T1000 (cell line): ENCODE data around the gene GRPEL2.

Source experiments
- DNase-seq: peaks from one replicate; lab custom pipeline; 2025; ENCODE audit warnings: mixed read lengths; lab: John Stamatoyannopoulos, UW

Gene GRPEL2

DNA sequence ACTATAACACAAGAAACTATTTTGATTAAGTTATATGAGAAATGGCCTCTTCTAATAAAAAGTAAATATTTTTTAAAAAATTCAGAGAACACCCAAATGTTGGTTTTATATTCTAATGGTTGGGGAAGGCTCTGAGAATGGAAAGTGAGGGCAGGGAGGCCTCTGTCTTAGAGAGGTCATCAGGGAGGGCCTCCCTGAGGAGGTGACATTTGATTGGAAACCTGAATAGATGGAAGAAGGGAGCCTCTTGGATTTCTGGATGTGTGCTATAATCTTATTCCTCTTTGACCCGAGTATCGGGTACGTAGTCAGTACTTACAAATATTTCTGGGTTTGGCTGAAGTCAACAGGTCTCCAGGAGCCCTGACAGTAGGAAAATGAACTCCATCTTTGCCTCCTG is 26.1 kb upstream of the GRPEL2 start:
- no peak for DNase-seq

DNA sequence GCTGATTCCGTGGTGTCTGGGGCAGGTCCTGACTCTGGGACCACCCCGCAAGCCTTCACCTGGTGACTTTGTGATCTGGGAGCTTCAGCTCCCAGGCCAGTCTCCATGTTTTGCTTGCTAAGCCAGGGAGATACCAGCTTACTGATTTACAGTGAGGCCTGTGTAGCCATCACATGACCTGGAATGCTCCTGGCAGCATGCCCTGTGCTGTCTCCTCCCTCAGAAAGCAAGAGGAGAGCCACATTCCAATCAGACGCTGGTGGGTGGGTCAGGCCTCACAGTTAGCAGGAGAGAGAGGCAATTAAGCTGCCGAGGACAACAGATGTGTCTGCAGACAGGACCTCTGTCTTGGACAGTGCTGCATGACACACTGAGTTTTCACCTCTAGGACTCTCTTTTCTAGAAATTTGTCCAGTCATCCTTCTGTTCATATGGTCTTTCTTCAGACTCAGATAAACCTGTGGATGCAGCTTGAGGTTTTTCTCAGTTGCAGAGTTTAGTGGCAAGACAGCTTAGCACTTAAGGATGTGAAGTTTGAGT is 24.4 kb upstream of the GRPEL2 start:
- peak; percentile 75 for DNase-seq

DNA sequence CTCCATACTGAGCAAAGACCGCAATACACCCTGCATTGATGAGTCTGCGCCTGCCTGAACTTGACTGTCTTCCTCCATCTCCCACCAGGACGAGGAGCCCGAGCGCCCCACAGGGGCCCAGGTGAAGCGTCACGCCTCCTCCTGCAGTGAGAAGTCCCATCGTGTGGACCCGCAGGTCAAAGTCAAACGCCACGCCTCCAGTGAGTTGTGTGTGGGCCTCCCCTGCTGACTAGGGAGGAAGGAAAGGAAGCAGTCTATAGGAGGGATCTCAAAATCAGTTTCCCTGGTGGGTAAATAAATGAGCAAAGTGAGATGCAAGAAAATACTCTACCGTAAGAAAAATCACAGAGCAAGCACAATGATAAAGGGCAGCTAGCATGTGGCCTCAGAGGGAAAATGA is 22.8 kb upstream of the GRPEL2 start:
- no peak for DNase-seq

DNA sequence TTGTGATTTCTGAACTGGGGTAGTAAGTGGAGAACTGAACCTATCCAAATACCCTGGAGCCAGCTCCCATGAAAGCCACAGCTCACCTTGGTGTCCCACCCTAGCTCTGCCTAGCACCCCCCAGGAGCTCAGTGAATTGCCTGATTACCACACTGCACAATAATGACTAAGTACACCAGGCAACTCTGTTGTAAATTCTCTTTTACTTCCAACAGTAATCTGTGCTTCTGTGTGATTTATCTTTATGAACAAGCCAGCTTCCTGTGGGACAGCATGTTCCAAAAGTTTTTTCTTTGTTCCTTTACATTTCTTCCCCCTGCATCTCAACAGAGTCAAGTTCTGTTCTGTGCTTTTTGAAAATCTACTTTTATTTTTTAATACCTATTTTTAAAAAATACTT is 22.1 kb upstream of the GRPEL2 start:
- DNase-seq: no peak

DNA sequence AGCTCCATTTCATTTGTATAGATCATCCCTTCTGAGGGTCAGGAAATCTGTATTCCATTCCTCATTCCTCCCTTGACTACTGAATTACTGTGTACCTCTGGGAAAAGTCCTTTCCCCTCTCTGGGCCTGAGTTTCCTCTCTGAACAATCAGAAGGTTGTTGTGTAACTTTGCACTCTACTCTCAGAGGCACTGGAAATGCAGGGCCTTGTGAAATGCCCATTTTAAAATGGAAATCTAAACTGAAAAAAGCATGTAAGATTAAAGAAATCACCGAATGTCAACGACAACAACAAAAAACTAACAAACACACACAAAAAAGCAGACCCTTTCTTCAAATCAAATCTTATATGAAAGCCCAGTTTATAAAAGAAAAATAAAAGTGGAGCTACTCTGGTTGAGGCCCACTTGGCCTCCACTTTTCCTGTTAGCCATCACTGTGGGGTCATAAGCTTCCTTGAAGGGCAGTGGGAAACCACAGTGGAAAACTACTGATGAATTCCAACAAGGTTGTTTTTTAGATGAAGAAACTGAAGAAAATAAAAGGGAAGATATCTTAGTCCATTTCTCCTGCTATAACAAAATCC is 21.6 kb upstream of the GRPEL2 start:
- DNase-seq: no peak

DNA sequence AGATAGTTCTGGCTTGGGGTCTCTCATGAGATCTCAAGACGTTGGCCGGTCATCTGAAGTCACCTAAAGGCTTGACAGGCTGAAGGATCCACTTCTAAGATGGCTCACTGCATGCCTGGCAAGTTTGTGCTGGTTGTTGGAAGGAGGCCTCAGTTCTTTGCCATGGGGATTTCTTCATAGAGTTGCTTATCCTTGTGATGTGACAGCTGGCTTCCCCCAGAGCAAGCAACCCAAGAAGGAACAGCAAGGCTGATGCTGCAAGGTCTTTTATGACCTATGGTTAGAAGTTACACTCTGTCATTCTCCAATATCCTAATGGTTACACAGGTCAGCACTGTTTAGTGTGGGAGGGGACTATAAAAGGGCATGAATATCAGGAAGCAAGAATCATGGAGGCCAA is 20.7 kb upstream of the GRPEL2 start:
- DNase-seq: no peak

DNA sequence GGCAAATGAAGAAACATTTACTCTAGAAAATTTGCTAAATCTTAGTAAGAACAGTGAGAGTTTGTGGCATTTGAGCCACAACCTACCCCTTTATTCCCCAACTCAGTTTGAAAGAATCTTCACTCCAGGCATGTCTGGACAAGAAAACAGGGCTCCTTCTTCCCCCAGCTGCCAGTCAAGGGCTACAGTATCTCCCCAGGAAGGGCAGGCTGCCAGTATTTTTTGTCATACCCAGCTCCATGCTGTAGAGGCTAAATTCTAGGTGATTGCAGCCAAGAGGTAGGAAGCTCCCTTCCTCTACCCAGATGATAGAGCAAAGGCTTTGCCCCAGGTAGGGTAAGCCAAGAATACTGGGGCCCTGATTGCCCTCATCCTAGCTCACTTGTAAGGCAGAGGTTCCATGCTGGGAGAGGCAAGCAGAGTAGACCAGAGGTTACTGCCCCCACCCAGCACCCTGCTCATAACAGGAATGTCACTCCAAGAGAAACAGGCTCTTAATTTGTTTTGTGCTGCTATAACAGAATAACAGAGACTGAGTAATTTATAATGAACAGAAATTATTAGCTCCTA is 20.0 kb upstream of the GRPEL2 start:
- no peak for DNase-seq

DNA sequence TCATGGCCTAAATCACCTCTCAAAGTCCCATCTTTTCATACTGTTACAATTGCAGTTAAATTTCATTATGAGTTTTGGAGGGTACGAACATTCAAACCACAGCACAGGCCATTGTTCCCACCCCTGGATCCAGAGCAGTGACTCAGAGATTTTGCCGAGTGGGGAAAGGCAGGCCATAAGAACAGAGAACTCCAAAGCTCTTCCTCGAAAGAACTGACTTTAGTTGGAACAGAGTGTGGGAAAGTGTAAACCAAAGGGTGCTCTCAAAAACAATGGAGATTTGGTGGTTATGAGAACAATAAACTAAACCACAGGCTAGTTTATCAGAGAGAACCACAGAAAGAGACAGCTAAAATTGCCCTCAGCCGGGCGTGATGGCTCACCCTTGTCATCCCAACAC is 19.4 kb upstream of the GRPEL2 start:
- no peak for DNase-seq

DNA sequence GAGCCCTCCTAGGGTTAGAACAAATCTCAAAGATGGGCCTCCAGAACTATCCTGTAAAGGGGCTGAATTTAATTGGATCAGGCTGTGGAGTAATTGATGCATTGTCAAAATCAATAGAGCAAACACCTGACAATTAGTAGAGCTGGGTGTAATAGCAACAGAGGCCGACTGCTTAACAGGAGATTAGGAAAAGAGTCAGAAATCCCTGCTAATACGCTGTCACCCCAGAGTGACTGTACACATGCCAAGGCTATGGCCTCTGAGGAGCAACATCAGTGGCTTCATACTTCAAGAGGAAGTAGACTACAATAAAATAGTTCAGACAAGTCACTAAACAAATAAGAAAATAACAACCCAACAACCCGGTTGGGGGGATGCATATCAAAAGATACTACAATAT is 18.7 kb upstream of the GRPEL2 start:
- no peak for DNase-seq

DNA sequence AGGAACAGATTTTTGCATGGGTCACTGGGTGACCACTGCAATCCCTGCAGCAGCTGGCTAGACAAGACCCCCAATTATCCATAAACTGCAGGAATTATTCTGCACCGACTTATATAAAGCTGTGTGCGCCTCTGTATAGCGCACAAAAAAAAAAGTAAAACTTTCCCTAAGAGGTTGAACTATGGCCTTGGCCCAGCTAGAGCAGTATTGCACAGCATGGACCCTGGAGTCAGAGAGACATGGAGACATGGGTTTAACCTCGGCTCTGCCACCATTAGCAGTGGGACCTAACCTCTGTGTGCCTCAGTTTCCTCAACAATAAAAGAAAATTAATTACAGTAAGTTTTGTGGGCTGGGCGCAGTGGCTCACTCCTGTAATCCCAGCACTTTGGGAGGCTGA is 17.1 kb upstream of the GRPEL2 start:
- no peak for DNase-seq

DNA sequence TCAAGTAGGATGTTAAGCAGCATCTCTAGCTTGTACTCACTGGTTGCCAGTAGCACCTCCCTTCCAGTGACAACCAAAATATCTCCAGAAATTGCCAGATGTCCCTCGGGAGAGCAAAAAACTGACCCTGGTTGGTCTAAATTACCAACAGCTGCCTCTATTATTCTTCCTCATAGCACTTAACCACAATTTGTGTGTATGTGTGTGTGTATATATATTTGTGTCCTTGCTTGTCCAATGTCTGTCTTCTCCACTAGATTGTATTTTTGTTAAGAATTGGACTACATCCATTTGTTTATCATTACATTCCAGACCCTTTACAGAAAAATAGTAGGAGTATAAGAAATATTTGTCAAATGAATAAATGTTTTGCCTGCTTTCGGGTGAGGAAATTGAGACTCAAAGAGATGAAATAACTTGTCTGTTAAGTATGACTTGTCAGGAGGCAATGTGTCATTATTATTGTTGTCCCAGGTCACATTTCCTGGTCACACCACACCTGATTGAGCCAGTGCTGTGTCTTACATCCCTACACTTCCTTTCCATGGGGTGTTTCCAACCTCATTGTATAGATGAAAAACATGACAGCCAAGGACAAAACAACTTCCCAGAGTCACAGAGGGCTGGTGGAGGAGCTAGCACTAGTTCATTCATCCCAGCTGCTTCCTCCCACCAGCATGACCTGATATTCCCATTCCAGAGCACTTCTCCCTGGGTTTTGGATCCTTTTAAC is 11.4 kb upstream of the GRPEL2 start:
- no peak for DNase-seq

DNA sequence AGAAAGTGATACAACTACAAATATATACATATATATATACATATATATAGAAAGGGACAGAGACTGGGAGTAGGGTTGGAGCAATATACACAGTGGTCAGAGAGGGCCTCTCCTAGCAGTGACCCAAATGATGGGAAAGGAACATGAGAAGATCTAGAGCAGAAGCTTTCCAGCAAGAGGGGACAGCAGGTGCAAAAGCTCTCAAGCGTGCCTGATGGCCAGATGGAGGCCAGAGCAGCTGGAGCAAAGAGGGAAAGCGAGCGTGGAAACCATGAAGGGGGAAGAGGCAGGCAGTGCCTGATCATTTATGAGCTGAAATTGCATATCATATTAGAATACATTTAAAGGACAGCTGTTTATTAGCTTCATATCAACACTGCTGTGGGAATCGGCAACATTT is 7.6 kb upstream of the GRPEL2 start:
- DNase-seq: no peak

DNA sequence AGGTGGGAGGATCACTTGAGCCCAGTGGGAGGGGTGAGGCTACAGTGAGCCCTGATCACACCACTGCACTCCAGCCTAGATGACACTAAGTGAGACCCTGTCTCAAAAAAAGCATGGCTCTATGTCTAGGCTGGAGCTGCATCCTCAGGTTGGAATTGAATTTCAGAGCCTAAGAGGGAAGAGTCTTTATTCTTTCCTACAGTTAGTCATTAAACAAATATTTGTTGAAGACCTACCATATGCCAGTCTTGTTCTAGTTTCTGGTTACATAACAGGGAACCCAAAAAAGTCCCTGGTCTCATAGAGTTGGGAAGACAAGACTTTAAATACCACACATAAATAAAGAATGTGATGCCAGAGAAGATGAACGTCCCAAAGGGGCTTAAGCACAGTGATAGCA is 6.9 kb upstream of the GRPEL2 start:
- DNase-seq: no peak

DNA sequence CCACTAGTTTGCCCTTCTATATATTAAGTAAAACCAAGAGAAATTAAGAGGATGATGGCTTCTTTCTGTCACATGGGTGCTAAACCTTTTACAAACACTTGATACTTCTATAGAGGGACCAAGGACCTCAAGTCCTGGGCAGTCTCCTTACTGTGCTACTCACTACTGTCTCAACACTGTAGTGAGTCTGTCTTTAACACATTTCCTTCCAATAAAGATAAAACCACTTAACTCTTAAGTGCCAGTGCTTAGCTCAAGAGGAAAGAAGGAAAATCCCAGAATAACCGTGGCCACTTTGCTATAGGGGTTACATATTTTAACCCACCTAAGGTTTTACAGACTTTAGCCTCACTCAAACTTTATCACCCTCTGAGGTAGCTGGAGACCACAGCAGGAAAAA is 4.4 kb upstream of the GRPEL2 start:
- DNase-seq: no peak

DNA sequence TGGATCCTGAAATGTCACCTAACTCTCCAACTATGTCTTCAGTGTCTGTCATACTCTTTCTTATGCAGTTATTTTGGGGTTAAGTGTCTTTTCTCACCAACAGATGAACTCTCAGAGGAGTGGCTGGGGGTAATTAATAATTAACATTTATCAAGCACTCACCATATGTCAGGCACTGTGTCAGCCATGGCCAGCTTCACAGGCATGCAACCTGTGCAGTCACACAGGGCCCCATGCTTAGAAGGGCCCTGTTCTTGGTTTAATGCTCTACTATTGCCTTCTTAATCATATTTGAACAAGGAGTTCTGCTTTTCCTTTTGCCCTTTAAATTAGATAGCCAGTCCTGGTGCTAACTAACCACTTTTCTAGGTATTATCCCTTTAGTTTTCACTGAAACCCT is 3.4 kb upstream of the GRPEL2 start:
- DNase-seq: no peak

DNA sequence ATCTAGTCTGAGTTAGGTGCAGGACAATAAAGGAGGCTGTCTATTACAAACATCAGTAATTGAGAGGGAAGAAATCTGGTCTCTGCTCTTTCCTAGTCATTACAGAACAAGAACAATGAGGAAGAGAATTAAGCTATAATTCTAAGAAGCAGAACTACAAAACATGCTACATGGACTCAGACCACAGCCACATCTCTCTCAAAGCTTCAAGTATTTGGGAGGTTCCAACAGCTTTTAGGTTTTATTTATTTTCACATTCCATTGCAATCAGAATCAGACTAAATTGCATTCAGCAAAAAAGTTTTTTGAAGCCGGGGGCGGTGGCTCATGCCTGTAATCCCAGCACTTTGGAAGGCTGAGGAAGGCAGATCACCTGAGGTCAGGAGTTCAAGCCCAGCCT is 1.1 kb upstream of the GRPEL2 start:
- no peak for DNase-seq

DNA sequence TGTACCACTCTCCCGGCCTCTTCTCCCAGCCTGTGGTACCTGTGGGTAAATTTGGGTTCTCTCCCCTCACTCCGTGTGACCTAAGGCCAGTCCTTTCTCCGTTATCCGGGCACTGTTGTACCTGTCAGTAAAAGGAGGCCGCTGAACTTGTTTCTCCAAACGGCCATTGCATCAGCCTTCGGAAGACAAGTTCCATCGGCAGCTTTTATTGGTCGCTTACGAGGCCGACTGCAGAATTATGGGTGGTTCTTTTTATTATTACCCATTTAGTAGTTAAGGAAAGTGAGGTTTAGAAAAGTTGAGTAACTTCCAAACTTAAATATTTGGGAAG is 558 bp downstream of the GRPEL2 start:
- no peak for DNase-seq

DNA sequence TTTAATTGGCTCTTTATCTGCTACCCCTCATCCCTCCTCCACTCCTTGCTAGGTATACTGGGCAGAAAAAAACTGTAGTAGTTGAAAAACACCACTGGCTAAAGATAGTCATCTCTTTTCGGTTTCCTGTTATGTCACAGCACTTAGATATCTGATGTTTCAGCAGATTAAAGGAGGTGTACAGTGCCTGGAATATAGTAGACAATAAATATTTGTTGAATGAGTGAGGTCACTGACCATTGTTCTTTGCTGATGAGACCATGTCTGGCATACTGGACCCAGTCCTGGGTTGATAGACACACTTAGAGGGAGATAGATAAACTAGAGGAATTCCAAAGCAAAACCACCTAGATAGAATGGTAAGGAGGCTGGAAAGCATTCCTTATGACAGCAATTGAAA is 3.2 kb downstream of the GRPEL2 start:
- DNase-seq: no peak

DNA sequence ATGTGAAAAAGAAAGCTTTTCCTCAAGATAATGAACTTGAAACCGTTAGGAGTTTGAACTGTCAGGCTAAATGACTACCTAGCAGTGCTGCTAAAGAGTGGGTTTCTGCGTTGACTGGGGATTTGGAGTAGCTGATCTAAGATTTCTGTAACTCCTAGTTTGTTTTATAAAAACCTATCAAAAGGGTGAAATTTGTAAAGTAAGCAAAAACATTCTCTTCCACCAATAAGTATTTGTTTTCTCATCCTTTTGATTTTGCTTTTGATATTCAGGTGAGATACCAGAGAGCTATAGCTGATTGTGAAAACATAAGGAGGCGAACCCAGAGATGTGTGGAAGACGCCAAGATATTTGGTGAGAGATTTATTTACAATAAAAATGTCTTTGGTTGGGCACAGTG is 4.1 kb downstream of the GRPEL2 start:
- no peak for DNase-seq

DNA sequence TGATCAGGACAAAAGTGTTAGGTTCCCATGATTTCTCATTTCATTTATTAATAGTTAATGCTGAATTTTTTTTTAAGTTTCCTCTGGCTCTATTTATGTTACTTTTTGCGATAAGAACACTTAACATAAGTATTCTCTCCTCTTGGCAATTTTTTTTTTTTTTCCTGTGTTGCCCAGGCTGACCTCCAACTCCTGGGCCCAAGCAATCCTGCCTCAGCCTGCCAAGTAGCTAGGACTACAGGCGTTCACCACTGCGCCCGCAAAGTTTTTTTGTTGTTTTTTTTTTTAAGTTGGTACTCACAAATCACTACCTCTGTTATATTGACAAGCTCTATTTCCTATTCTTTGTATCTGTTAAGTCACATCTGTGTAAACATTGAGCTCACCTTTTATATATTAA is 6.9 kb downstream of the GRPEL2 start:
- no peak for DNase-seq

DNA sequence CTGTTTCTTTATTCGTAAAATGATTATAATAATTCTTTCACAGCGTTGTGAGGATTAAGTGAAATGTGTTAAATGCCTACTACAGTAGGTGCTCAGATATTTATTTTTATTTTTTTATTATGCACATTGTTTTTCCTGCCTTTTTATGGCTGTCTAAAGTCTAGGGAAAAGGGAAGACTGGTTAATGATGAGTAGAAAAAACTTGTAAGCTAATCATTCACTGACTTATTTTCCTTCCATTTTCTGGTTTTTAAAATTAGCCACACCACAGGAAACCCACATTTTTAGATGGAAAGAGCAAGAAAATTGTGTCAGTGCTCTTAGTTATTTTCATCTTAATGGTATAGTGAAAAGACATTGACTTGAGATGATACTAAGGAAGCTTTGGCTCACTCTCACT is 8.6 kb downstream of the GRPEL2 start:
- no peak for DNase-seq

DNA sequence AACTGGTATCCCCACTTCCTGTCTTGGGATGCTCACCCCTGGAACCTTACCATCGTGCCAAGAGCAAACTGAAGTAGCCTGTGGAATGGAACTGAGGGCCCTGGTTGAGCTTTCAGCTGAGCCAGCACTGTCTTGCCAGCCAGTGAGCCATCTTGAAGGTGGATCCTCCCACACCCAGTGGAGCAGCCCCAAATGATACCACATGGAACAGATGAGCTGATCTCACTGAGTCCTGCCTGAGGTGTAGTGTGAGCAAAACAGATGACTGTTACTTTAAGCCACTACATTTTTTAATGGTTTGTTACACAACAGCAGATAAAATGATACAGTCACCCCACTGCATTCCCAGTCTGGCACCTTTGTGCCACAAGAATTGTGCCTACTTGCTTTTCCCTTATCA is 10.4 kb downstream of the GRPEL2 start:
- no peak for DNase-seq

DNA sequence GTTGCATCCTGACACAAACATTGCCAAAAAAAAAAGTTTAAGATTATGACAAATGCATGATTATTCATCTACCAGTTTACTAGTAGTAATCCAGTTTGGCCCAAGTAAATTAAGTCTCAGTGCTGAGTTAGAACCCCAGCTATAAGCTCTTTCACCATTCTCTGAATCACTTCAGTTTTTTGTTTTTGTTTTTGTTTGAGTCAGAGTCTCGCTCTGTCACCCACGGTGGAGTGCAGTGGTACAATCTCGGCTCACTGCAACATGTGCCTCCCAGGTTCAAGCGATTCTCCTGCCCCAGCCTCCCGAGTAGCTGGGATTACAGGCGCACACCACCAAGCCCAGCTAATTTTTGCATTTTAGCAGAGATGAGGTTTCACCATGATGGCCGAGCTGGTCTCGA is 11.1 kb downstream of the GRPEL2 start:
- DNase-seq: no peak
